ENCODE results near the gene C1QTNF12.

- TF ChIP-seq CTCF (IDR thresholded peaks at IDR 0.05; ENCODE audit: poor library complexity) (no peak), EZH2 (IDR thresholded peaks at IDR 0.05; ENCODE audit: borderline replicate concordance) (no peak), EZH2phosphoT487 (IDR thresholded peaks at IDR 0.05; ENCODE audit: low read depth, severe bottlenecking, unreplicated experiment) (no peak)
Measured at GRCh38 chr1:1255611-1256010, 9.1 kb upstream of the C1QTNF12 start.
